A549 (cell line): Measurements from ENCODE around the gene MEGF9. TPM values are rescaled to one million over a fixed set of nuclear protein-coding genes. Genes with fewer than 3 reads are reported as not detected.

Experiments
- ATAC-seq, 2 experiments: fragments of 200-7000 bp in 1 of 2; fragments of >200 bp in 1 of 2; cut with Nextera tagmentation in 1 of 2; cut with Tn5 transposase in 1 of 2; 3 replicates each; pipeline versions ENCODE4 v1.8.0 to v1.9.1; 2018 to 2020; ENCODE audit warnings: mild to moderate bottlenecking in 1 of 2, moderate library complexity in 1 of 2
- CTCF ChIA-PET: fragments of 300-600 bp; sonication (Branson Sonifier 250); formaldehyde crosslinking; extraction: SDS; loops from one replicate; lab custom pipeline; 2021; ENCODE audit warnings: antibody characterized with exemption, inconsistent platforms; lab: Yijun Ruan, JAX
- POLR2A ChIA-PET: fragments of 350-600 bp; formaldehyde crosslinking; extraction: SDS; loops from one replicate; lab custom pipeline; 2021; ENCODE audit warnings: antibody characterized with exemption, inconsistent platforms; lab: Yijun Ruan, JAX
- DNase-seq, 2 experiments: peaks; one replicate each; pipeline versions ENCODE4 v3.0.0 to v3.0.0-alpha.2; 2011 to 2016; ENCODE audit warnings: low read depth in 1 of 2, low spot score in 1 of 2
- FAIRE-seq: peaks from 2 replicates; lab custom pipeline; 2011; peaks lifted over from hg19 to GRCh38; lab: Jason Lieb, UNC
- H3K27ac ChIP-seq, 2 experiments: fragments of >200 bp; sonication (Bioruptor Twin); formaldehyde crosslinking; 3 replicates each; pipeline ENCODE4 v1.5.1; 2016 to 2017
- H3K4me1 ChIP-seq: fragments of >200 bp; sonication (Bioruptor Twin); formaldehyde crosslinking; 3 replicates; pipeline ENCODE4 v1.6.1; 2016
- H3K4me2 ChIP-seq: fragments of >200 bp; sonication (Bioruptor Twin); formaldehyde crosslinking; 3 replicates; pipeline ENCODE4 v1.6.1; 2016
- H3K4me3 ChIP-seq: fragments of >200 bp; sonication (Bioruptor Twin); formaldehyde crosslinking; 3 replicates; pipeline ENCODE4 v1.5.1; 2016
- H3K9me3 ChIP-seq: fragments of >200 bp; sonication (Bioruptor Twin); formaldehyde crosslinking; 3 replicates; pipeline ENCODE4 v1.6.1; 2016
- ATOH8 ChIP-seq: fragments of 250-450 bp; sonication (Bioruptor Pico); IDR thresholded peaks from 2 replicates; pipeline ENCODE4 v1.5.0; 2020; ENCODE audit warnings: low read depth, mild to moderate bottlenecking, moderate library complexity
- BHLHE40 ChIP-seq: IDR thresholded peaks from 2 replicates; pipeline ENCODE4 v1.6.1; 2012; ENCODE audit warnings: low read depth, low read length, inconsistent platforms
- CTCF ChIP-seq: fragments of >200 bp; sonication (Bioruptor Twin); formaldehyde crosslinking; IDR thresholded peaks from 3 replicates; pipeline ENCODE4 v1.5.1; 2016
- EP300 ChIP-seq, 2 experiments: fragments of >200 bp; sonication (Bioruptor Twin); formaldehyde crosslinking; IDR thresholded peaks; 2 replicates in 1 of 2; 3 replicates in 1 of 2; pipeline ENCODE4 v1.6.1; 2016 to 2017
- HDAC2 ChIP-seq: fragments of 200-600 bp; sonication (generic); IDR thresholded peaks from 2 replicates; pipeline ENCODE4 v1.6.1; 2016
- HMGXB4 ChIP-seq: fragments of 250-450 bp; sonication (Bioruptor Pico); IDR thresholded peaks from 2 replicates; pipeline ENCODE4 v1.5.0; 2021; ENCODE audit warnings: mild to moderate bottlenecking, moderate library complexity, borderline replicate concordance
- HOXA7 ChIP-seq: fragments of 250-450 bp; sonication (Bioruptor Pico); IDR thresholded peaks from 2 replicates; pipeline ENCODE4 v1.5.0; 2020; ENCODE audit warnings: mild to moderate bottlenecking, moderate library complexity
- JUN ChIP-seq, 2 experiments: fragments of >200 bp; sonication (Bioruptor Twin); formaldehyde crosslinking; IDR thresholded peaks; 2 replicates in 1 of 2; 3 replicates in 1 of 2; pipeline ENCODE4 v1.6.1; 2016 to 2017
- JUNB ChIP-seq: fragments of >200 bp; sonication (Bioruptor Twin); formaldehyde crosslinking; IDR thresholded peaks from 2 replicates; pipeline ENCODE4 v1.6.1; 2016
- MAFK ChIP-seq: fragments of 450-650 bp; IDR thresholded peaks from 2 replicates; pipeline ENCODE4 v1.6.1; 2014; ENCODE audit not compliant: partially characterized antibody
- MAX ChIP-seq: IDR thresholded peaks from 2 replicates; pipeline ENCODE4 v1.6.1; 2012
- NFE2L2 ChIP-seq: fragments of 150-350 bp; conservative IDR thresholded peaks from 2 replicates; pipeline ENCODE4 v1.6.1; 2014; ENCODE audit warnings: low read length
- RAD21 ChIP-seq, 2 experiments: fragments of >200 bp in 1 of 2; sonication (Bioruptor Twin) in 1 of 2; formaldehyde crosslinking in 1 of 2; IDR thresholded peaks in 1 of 2; conservative IDR thresholded peaks in 1 of 2; 2 replicates in 1 of 2; 3 replicates in 1 of 2; pipeline ENCODE4 v1.6.1; 2012 to 2018; ENCODE audit warnings: inconsistent platforms in 1 of 2
- RCOR1 ChIP-seq: fragments of 150-350 bp; IDR thresholded peaks from 2 replicates; pipeline ENCODE4 v1.6.1; 2014; ENCODE audit warnings: antibody characterized with exemption, low read length, low read depth
- REST ChIP-seq: fragments of 200-600 bp; sonication (generic); IDR thresholded peaks from 2 replicates; pipeline ENCODE4 v1.6.1; 2016; ENCODE audit warnings: antibody characterized with exemption, mild to moderate bottlenecking, moderate library complexity
- RNF2 ChIP-seq: fragments of 200-600 bp; sonication (generic); IDR thresholded peaks from 2 replicates; pipeline ENCODE4 v1.6.1; 2016; ENCODE audit warnings: low read depth, mild to moderate bottlenecking, antibody characterized with exemption, moderate library complexity, borderline replicate concordance
- SREBF2 ChIP-seq: fragments of 450-650 bp; IDR thresholded peaks from 2 replicates; pipeline ENCODE4 v1.6.1; 2014; ENCODE audit warnings: mild to moderate bottlenecking, moderate library complexity
- TP53 ChIP-seq: fragments of 250-450 bp; sonication (Bioruptor Pico); IDR thresholded peaks from 2 replicates; pipeline ENCODE4 v1.5.0; 2021; ENCODE audit warnings: mild to moderate bottlenecking, moderate library complexity
- ZC3H11A ChIP-seq: fragments of 450-650 bp; IDR thresholded peaks from 2 replicates; pipeline ENCODE4 v1.6.1; 2014; ENCODE audit warnings: antibody characterized with exemption, mild to moderate bottlenecking
- ZNF302 ChIP-seq: fragments of 250-450 bp; sonication (Bioruptor Pico); IDR thresholded peaks from 2 replicates; pipeline ENCODE4 v1.9.0; 2021; ENCODE audit warnings: inconsistent platforms, mild to moderate bottlenecking, moderate library complexity
- WGBS: methylation state at CpG from one replicate; pipeline ENCODE4 v1.1.6; 2017; ENCODE audit errors: missing lambda C conversion rate; 5-methylcytosine and 5-hydroxymethylcytosine counted together
- polyA plus RNA-seq, 4 experiments: library from polyadenylated mRNA; depleted of rRNA in 3 of 4; stranded (reverse); fragments of >200 nt; fragmentation: RNase III in 1 of 4; extraction: RNeasy Plus Mini Kit Qiagen cat#74134 plus additional on column Dnase treatment in 1 of 4; gene quantifications; 2 replicates in 3 of 4; 3 replicates in 1 of 4; pipeline ENCODE4 v1.2.3, GENCODE V29; 2011 to 2017

The MEGF9 gene
- polyA plus RNA-seq, 2 of the 4 experiments (the other 2 are of a cell fraction), result 25.7 to 33.4 TPM

- Histone ChIP-seq H3K4me1 (no peaks in the 10 kb centered on the region), H3K4me2 (no peak overlapping the region), H3K4me3 (no peak overlapping the region), H3K9me3 (no peaks in the 10 kb centered on the region), H3K27ac (no peak overlapping the region)
- no peak for DNase-seq
- no peak for ATAC-seq
- POLR2A ChIA-PET, result no interaction called here
- CTCF ChIA-PET, result interaction anchor here (2.2 kb wide), 1 partner anchor 21 kb away, joined by 8 read pairs; no protein-coding TSS in a partner anchor
- FAIRE-seq, result no peak
- TF ChIP-seq NFE2L2 (no peak), TP53 (no peak), CTCF (no peak), HDAC2 (no peak), MAX (no peak), RAD21 (conservative IDR thresholded peaks at IDR 0.05 in 1 of 2, IDR thresholded peaks at IDR 0.05 in 1 of 2) (no peak), MAFK (no peak)
- 97% methylated on average over 3 of the region's 3 CpGs for WGBS
These were observed 155.8 kb downstream of the MEGF9 start for GRCh38 chr9:120558454-120558853.

GRCh38 chr9:120557205-120557604 is 157.1 kb downstream of the MEGF9 start:
- Histone ChIP-seq H3K27ac (no peak overlapping the region), H3K4me3 (no peak overlapping the region), H3K4me1 (no peaks in the 10 kb centered on the region), H3K9me3 (no peaks in the 10 kb centered on the region), H3K4me2 (no peak overlapping the region)
- no peak for TF ChIP-seq JUNB
- no peak for TF ChIP-seq RCOR1
- TF ChIP-seq BHLHE40, result no peak
- no peak for TF ChIP-seq SREBF2
- TF ChIP-seq ZC3H11A, result no peak
- TF ChIP-seq JUN (IDR thresholded peaks at IDR 0.05), result no peak
- TF ChIP-seq ATOH8 (CRISPR knock-in tag), result no peak
- TF ChIP-seq ZNF302, result no peak
- no peak for TF ChIP-seq EP300 (IDR thresholded peaks at IDR 0.05)
- no peak for TF ChIP-seq HOXA7 (CRISPR knock-in tag)
- TF ChIP-seq HMGXB4, result no peak
- no peak for TF ChIP-seq REST
- TF ChIP-seq RNF2, result no peak
- DNase-seq, result no peak
- ATAC-seq, result no peak
- POLR2A ChIA-PET, result no interaction called here
- CTCF ChIA-PET, result interaction anchor here (1.1 to 2.2 kb wide), 3 partner anchors 19 to 207 kb away, joined by 3 to 8 read pairs (median 3); no protein-coding TSS in a partner anchor
- FAIRE-seq, result no peak
- WGBS, result 41% methylated on average over 2 of the region's 2 CpGs
